IMR-90 (cell line): Measurements from ENCODE around the gene KCNK6. TPM values are rescaled to one million over a fixed set of nuclear protein-coding genes. Genes with fewer than 3 reads are reported as not detected.

Experiments used
- ATAC-seq: fragments of 200-7000 bp; cut with Tn5 transposase; 2 replicates; pipeline ENCODE4 v1.9.1; 2020; ENCODE audit warnings: low read depth, mild to moderate bottlenecking, moderate library complexity
- BruUV-seq: library from RNA; stranded (reverse); fragments of 400-500 nt; replicated peaks from 2 replicates; lab custom pipeline; 2021; lab: Mats Ljungman, UMichigan
- CTCF ChIA-PET: fragments of 300-600 bp; formaldehyde crosslinking; extraction: SDS; loops from one replicate; lab custom pipeline; 2021; ENCODE audit warnings: antibody characterized with exemption; lab: Yijun Ruan, JAX
- POLR2A ChIA-PET: fragments of 300-600 bp; sonication (Branson Sonifier 250); formaldehyde crosslinking; loops from one replicate; lab custom pipeline; 2022; ENCODE audit warnings: antibody characterized with exemption; ENCODE audit not compliant: unreplicated experiment; lab: Charles Lee
- DNase-seq: peaks from one replicate; pipeline ENCODE4 v3.0.0; 2013
- H2AFZ ChIP-seq: replicated peaks from 2 replicates; pipeline ENCODE3; 2013; ENCODE audit warnings: low read length, mild to moderate bottlenecking; ENCODE audit not compliant: poor library complexity
- H2AK5ac ChIP-seq: 2 replicates; pipeline ENCODE4 v1.6.1; 2013; ENCODE audit warnings: low read depth, low read length, inconsistent platforms
- H2AK9ac ChIP-seq: replicated peaks from 2 replicates; pipeline ENCODE3; 2013; ENCODE audit warnings: mild to moderate bottlenecking, low read depth, low read length, moderate library complexity; ENCODE audit not compliant: poor library complexity
- H2BK120ac ChIP-seq: 2 replicates; pipeline ENCODE4 v1.6.1; 2013; ENCODE audit warnings: low read depth, low read length, inconsistent platforms
- H2BK15ac ChIP-seq: 3 replicates; pipeline ENCODE4 v1.6.1; 2013; ENCODE audit warnings: low read depth, low read length, inconsistent platforms
- H2BK20ac ChIP-seq: 2 replicates; pipeline ENCODE4 v1.6.1; 2013; ENCODE audit warnings: low read depth, mild to moderate bottlenecking, inconsistent platforms, low read length, moderate library complexity
- H2BK5ac ChIP-seq: 2 replicates; pipeline ENCODE4 v1.6.1; 2013; ENCODE audit warnings: mild to moderate bottlenecking, low read depth, low read length, inconsistent platforms; ENCODE audit not compliant: poor library complexity, severe bottlenecking
- H3K14ac ChIP-seq: replicated peaks from 2 replicates; pipeline ENCODE4 v1.6.1; 2013; ENCODE audit warnings: low read depth, low read length, inconsistent platforms
- H3K18ac ChIP-seq: 2 replicates; pipeline ENCODE4 v1.6.1; 2013; ENCODE audit warnings: low read depth, low read length, control low read depth
- H3K23ac ChIP-seq: 2 replicates; pipeline ENCODE4 v1.6.1; 2013; ENCODE audit warnings: low read depth, low read length, inconsistent platforms
- H3K27ac ChIP-seq: 2 replicates; pipeline ENCODE4 v1.5.1; 2013; ENCODE audit warnings: mild to moderate bottlenecking, control low read depth, low read length; ENCODE audit not compliant: insufficient read depth
- H3K27me3 ChIP-seq: 2 replicates; pipeline ENCODE4 v1.6.1; 2013; ENCODE audit warnings: low read length; ENCODE audit not compliant: control insufficient read depth, insufficient read depth
- H3K36me3 ChIP-seq: 2 replicates; pipeline ENCODE4 v1.6.1; 2013; ENCODE audit warnings: low read length, mixed read lengths; ENCODE audit not compliant: control insufficient read depth, insufficient read depth
- H3K4ac ChIP-seq: 2 replicates; pipeline ENCODE4 v1.6.1; 2013; ENCODE audit warnings: low read depth, low read length, inconsistent platforms
- H3K4me1 ChIP-seq: 2 replicates; pipeline ENCODE4 v1.6.1; 2013; ENCODE audit warnings: low read length, mixed read lengths; ENCODE audit not compliant: control insufficient read depth, insufficient read depth
- H3K4me2 ChIP-seq: 2 replicates; pipeline ENCODE4 v1.6.1; 2013; ENCODE audit warnings: low read depth, mild to moderate bottlenecking, control low read depth, low read length, moderate library complexity
- H3K4me3 ChIP-seq: 2 replicates; pipeline ENCODE4 v1.5.1; 2013; ENCODE audit warnings: low read depth, mild to moderate bottlenecking, control low read depth, low read length, moderate library complexity; ENCODE audit not compliant: insufficient read depth
- H3K56ac ChIP-seq: 2 replicates; pipeline ENCODE4 v1.6.1; 2013; ENCODE audit warnings: low read length, inconsistent platforms; ENCODE audit not compliant: insufficient read depth; ENCODE audit errors: extremely low read depth
- H3K79me1 ChIP-seq, 2 experiments: 2 replicates each; pipeline ENCODE4 v1.6.1; 2013; ENCODE audit warnings: low read length in 2 of 2, inconsistent platforms in 1 of 2, low read depth in 1 of 2
- H3K9ac ChIP-seq: 2 replicates; pipeline ENCODE4 v1.6.1; 2013; ENCODE audit warnings: low read depth, low read length, control low read depth
- H3K9me1 ChIP-seq: 2 replicates; pipeline ENCODE4 v1.6.1; 2013; ENCODE audit warnings: low read length, inconsistent platforms; ENCODE audit not compliant: insufficient read depth
- H3K9me3 ChIP-seq: 2 replicates; pipeline ENCODE4 v1.6.1; 2013; ENCODE audit warnings: low read length; ENCODE audit not compliant: control insufficient read depth, insufficient read depth
- H4K20me1 ChIP-seq: 2 replicates; pipeline ENCODE4 v1.6.1; 2013; ENCODE audit warnings: low read length, inconsistent platforms; ENCODE audit not compliant: insufficient read depth
- H4K5ac ChIP-seq: 2 replicates; pipeline ENCODE4 v1.6.1; 2013; ENCODE audit warnings: mild to moderate bottlenecking, low read depth, low read length, control low read depth
- H4K8ac ChIP-seq, 2 experiments: 2 replicates each; pipeline ENCODE4 v1.6.1; 2013; ENCODE audit warnings: low read depth in 2 of 2, low read length in 2 of 2, control low read depth in 1 of 2, inconsistent platforms in 1 of 2
- H4K91ac ChIP-seq: 2 replicates; pipeline ENCODE4 v1.6.1; 2013; ENCODE audit warnings: low read depth, low read length, inconsistent platforms; ENCODE audit not compliant: insufficient read depth
- CEBPB ChIP-seq: IDR thresholded peaks from 2 replicates; pipeline ENCODE4 v1.6.1; 2012; ENCODE audit warnings: low read depth, low read length, improper control_type of control experiment
- CHD1 ChIP-seq: IDR thresholded peaks from 2 replicates; pipeline ENCODE4 v1.6.1; 2012; ENCODE audit warnings: low read depth, low read length, improper control_type of control experiment
- FOS ChIP-seq: fragments of 150-350 bp; IDR thresholded peaks from 2 replicates; pipeline ENCODE4 v1.6.1; 2016; ENCODE audit warnings: low read depth, low read length
- MAZ ChIP-seq: IDR thresholded peaks from 2 replicates; pipeline ENCODE4 v1.6.1; 2012; ENCODE audit warnings: low read depth, mild to moderate bottlenecking, low read length, improper control_type of control experiment, moderate library complexity, borderline replicate concordance
- RFX5 ChIP-seq: IDR thresholded peaks from 2 replicates; pipeline ENCODE4 v1.8.0; 2012; ENCODE audit warnings: low read depth, mild to moderate bottlenecking, low read length, moderate library complexity
- SMC3 ChIP-seq: fragments of 150-350 bp; IDR thresholded peaks from 2 replicates; pipeline ENCODE4 v1.6.1; 2016; ENCODE audit warnings: low read depth, mild to moderate bottlenecking, antibody characterized with exemption, low read length, moderate library complexity
- WGBS, 2 experiments: methylation state at CpG; one replicate each; pipeline versions ENCODE4 v1.1.5 to v1.1.7; 2013; ENCODE audit warnings: missing lambda C conversion rate in 2 of 2; ENCODE audit not compliant: insufficient read length in 1 of 2; ENCODE audit errors: extremely low coverage in 2 of 2; 5-methylcytosine and 5-hydroxymethylcytosine counted together
- dilution Hi-C: fragments of 300-500 bp; cut with HindIII; formaldehyde crosslinking; loops from one replicate; pipeline ENCODE4 v1.14.3; 2018; ENCODE audit warnings: low sequenced_read_pairs; ENCODE audit not compliant: unreplicated experiment
- in situ Hi-C: fragments of 300-500 bp; cut with MboI; formaldehyde crosslinking; loops from 3 replicates; pipeline ENCODE4 v1.14.3; 2019; ENCODE audit warnings: low sequenced_read_pairs, inconsistent platforms, mixed read lengths
- intact Hi-C: fragments of 100-400 bp; cut with micrococcal nuclease; formaldehyde crosslinking; loops from 2 replicates; pipeline ENCODE4 v1.10.0; 2022
- polyA plus RNA-seq, 3 experiments: library from polyadenylated mRNA; depleted of rRNA; stranded (reverse); fragments of >200 nt; gene quantifications; 2 replicates each; pipeline ENCODE4 v1.2.3, GENCODE V29; 2012; ENCODE audit warnings: low replicate concordance in 1 of 3
- total RNA-seq: library from RNA; depleted of rRNA; stranded (reverse); fragments of >200 nt; gene quantifications from 2 replicates; pipeline ENCODE4 v1.2.3, GENCODE V29; 2012
- TF ChIP-seq, protein P1 (sequence below): conservative IDR thresholded peaks from 2 replicates; pipeline ENCODE4 v1.5.1; 2012; ENCODE audit warnings: mild to moderate bottlenecking, low read depth, low read length, improper control_type of control experiment
- TF ChIP-seq, protein P2 (sequence below): fragments of 150-350 bp; IDR thresholded peaks from 2 replicates; pipeline ENCODE4 v1.6.1; 2016; ENCODE audit warnings: low read depth, mild to moderate bottlenecking, low read length, moderate library complexity, borderline replicate concordance
- TF ChIP-seq, protein P3 (sequence below): fragments of 150-350 bp; IDR thresholded peaks from 2 replicates; pipeline ENCODE4 v1.6.1; 2017; ENCODE audit warnings: mild to moderate bottlenecking, antibody characterized with exemption, low read length, low read depth

Gene KCNK6
- total and polyA plus RNA-seq, 2 of the 4 experiments (the other 2 are of a cell fraction) = 2.7 to 4.5 TPM

DNA sequence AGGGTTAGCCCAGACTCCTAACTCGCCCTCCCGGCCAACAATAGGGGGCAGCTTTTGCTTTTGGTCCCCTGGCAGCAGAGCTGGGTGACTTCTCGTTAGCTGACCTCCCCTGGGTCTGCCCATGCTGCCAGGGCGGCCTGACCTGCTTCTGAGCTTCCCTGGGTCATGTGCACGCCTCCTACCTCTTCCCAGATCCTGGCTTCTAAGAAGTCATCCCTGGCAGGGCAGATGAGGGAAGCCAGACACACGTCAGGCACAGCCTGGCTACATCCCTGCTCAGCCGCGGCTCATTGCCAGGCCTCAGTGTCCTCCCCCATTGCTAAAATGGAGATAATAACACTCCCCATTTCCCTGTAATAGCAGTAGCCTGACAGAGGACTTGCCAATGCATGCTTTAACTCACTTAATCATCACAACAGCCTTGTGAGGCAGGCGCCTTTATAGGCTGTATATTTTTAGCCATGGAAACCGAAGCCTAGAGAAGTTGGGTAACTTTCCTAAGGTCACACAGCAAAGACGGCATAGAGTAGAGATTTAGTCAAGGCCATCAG, 2.1 kb downstream of the KCNK6 start:
- no peak overlapping the region for H3K27ac ChIP-seq
- H3K23ac ChIP-seq = no peak overlapping the region
- no peaks in the 10 kb centered on the region for H3K79me1 ChIP-seq
- H3K9me1 ChIP-seq = 0 out of 2 replicates have a peak, but pooled peaks cover 5% of the 10 kb centered on the region
- in situ Hi-C loops = no loop called here
- ATAC-seq = peak; percentile 24
- H2BK20ac ChIP-seq = no peak overlapping the region
- peaks cover 6% of the 10 kb centered on the region for H3K4me1 ChIP-seq
- no peak overlapping the region for H3K4ac ChIP-seq
- H2BK15ac ChIP-seq = no peak overlapping the region
- H2BK5ac ChIP-seq = no peak overlapping the region
- no peak for TF ChIP-seq FOS
- no peak for TF ChIP-seq CHD1
- TF ChIP-seq CEBPB = no peak
- TF ChIP-seq, protein P1, sequence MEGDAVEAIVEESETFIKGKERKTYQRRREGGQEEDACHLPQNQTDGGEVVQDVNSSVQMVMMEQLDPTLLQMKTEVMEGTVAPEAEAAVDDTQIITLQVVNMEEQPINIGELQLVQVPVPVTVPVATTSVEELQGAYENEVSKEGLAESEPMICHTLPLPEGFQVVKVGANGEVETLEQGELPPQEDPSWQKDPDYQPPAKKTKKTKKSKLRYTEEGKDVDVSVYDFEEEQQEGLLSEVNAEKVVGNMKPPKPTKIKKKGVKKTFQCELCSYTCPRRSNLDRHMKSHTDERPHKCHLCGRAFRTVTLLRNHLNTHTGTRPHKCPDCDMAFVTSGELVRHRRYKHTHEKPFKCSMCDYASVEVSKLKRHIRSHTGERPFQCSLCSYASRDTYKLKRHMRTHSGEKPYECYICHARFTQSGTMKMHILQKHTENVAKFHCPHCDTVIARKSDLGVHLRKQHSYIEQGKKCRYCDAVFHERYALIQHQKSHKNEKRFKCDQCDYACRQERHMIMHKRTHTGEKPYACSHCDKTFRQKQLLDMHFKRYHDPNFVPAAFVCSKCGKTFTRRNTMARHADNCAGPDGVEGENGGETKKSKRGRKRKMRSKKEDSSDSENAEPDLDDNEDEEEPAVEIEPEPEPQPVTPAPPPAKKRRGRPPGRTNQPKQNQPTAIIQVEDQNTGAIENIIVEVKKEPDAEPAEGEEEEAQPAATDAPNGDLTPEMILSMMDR = no peak
- TF ChIP-seq, protein P2, sequence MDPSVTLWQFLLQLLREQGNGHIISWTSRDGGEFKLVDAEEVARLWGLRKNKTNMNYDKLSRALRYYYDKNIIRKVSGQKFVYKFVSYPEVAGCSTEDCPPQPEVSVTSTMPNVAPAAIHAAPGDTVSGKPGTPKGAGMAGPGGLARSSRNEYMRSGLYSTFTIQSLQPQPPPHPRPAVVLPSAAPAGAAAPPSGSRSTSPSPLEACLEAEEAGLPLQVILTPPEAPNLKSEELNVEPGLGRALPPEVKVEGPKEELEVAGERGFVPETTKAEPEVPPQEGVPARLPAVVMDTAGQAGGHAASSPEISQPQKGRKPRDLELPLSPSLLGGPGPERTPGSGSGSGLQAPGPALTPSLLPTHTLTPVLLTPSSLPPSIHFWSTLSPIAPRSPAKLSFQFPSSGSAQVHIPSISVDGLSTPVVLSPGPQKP = no peak
- TF ChIP-seq, protein P3, sequence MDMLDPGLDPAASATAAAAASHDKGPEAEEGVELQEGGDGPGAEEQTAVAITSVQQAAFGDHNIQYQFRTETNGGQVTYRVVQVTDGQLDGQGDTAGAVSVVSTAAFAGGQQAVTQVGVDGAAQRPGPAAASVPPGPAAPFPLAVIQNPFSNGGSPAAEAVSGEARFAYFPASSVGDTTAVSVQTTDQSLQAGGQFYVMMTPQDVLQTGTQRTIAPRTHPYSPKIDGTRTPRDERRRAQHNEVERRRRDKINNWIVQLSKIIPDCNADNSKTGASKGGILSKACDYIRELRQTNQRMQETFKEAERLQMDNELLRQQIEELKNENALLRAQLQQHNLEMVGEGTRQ = no peak
- TF ChIP-seq MAZ = no peak
- TF ChIP-seq RFX5 = no peak
- no peak for TF ChIP-seq SMC3
- H3K9ac ChIP-seq = no peak overlapping the region
- no peak overlapping the region for H2AFZ ChIP-seq
- no peaks in the 10 kb centered on the region; the same call in 1 of the 2 replicates for H3K27me3 ChIP-seq
- peak; percentile 27 for DNase-seq
- CTCF ChIA-PET = interaction anchor here (0.7 kb wide), 1 partner anchor 422 kb away, joined by 3 read pairs; no protein-coding TSS in a partner anchor
- H4K91ac ChIP-seq = no peak overlapping the region
- dilution Hi-C loops = no loop called here
- H3K4me2 ChIP-seq = no peak overlapping the region
- intact Hi-C loops = no loop called here
- no peak overlapping the region for H3K56ac ChIP-seq
- no TSS peak for BruUV-seq
- H4K5ac ChIP-seq = no peak overlapping the region
- no peak overlapping the region for H2BK120ac ChIP-seq
- POLR2A ChIA-PET = no interaction called here
- H2AK9ac ChIP-seq = peak overlapping the region; percentile 21
- H4K8ac ChIP-seq = no peak overlapping the region
- H4K20me1 ChIP-seq = no peaks in the 10 kb centered on the region
- H3K36me3 ChIP-seq = peaks cover 3% of the 10 kb centered on the region; the same call in 1 of the 2 replicates
- no peaks in the 10 kb centered on the region for H3K9me3 ChIP-seq
- H2AK5ac ChIP-seq = no peak overlapping the region; the same call in 1 of the 2 replicates
- no peak overlapping the region for H3K18ac ChIP-seq
- no peak overlapping the region for H3K14ac ChIP-seq
- H3K4me3 ChIP-seq = no peak overlapping the region
- 79% methylated on average over 2 of the region's 11 CpGs; no CpG with 5 or more reads in 1 of the 2 experiments for WGBS, 2 experiments
